IMR-90 (cell line): ENCODE measurements around the gene RNF212.

Experiments used
- CEBPB ChIP-seq: IDR thresholded peaks from 2 replicates; pipeline ENCODE4 v1.6.1; 2012; ENCODE audit warnings: low read depth, low read length, improper control_type of control experiment
- CHD1 ChIP-seq: IDR thresholded peaks from 2 replicates; pipeline ENCODE4 v1.6.1; 2012; ENCODE audit warnings: low read depth, low read length, improper control_type of control experiment
- FOS ChIP-seq: fragments of 150-350 bp; IDR thresholded peaks from 2 replicates; pipeline ENCODE4 v1.6.1; 2016; ENCODE audit warnings: low read depth, low read length
- NFE2L2 ChIP-seq: fragments of 150-350 bp; IDR thresholded peaks from 2 replicates; pipeline ENCODE4 v1.6.1; 2016; ENCODE audit warnings: low read depth, mild to moderate bottlenecking, low read length
- POLR2A ChIP-seq: IDR thresholded peaks from 2 replicates; pipeline ENCODE4 v1.6.1; 2012; ENCODE audit warnings: mild to moderate bottlenecking, low read depth, low read length
- RAD21 ChIP-seq: IDR thresholded peaks from 2 replicates; pipeline ENCODE4 v1.6.1; 2012; ENCODE audit warnings: low read length, improper control_type of control experiment
- RFX5 ChIP-seq: IDR thresholded peaks from 2 replicates; pipeline ENCODE4 v1.8.0; 2012; ENCODE audit warnings: low read depth, mild to moderate bottlenecking, low read length, moderate library complexity
- SMC3 ChIP-seq: fragments of 150-350 bp; IDR thresholded peaks from 2 replicates; pipeline ENCODE4 v1.6.1; 2016; ENCODE audit warnings: low read depth, mild to moderate bottlenecking, antibody characterized with exemption, low read length, moderate library complexity
- TF ChIP-seq, protein P1 (sequence below): conservative IDR thresholded peaks from 2 replicates; pipeline ENCODE4 v1.5.1; 2012; ENCODE audit warnings: mild to moderate bottlenecking, low read depth, low read length, improper control_type of control experiment
- TF ChIP-seq, protein P2 (sequence below): fragments of 150-350 bp; IDR thresholded peaks from 2 replicates; pipeline ENCODE4 v1.6.1; 2017; ENCODE audit warnings: mild to moderate bottlenecking, antibody characterized with exemption, low read length, low read depth
- TF ChIP-seq, protein P3 (sequence below): fragments of 150-350 bp; IDR thresholded peaks from 2 replicates; pipeline ENCODE4 v1.6.1; 2016; ENCODE audit warnings: low read depth, mild to moderate bottlenecking, low read length, moderate library complexity, borderline replicate concordance

DNA sequence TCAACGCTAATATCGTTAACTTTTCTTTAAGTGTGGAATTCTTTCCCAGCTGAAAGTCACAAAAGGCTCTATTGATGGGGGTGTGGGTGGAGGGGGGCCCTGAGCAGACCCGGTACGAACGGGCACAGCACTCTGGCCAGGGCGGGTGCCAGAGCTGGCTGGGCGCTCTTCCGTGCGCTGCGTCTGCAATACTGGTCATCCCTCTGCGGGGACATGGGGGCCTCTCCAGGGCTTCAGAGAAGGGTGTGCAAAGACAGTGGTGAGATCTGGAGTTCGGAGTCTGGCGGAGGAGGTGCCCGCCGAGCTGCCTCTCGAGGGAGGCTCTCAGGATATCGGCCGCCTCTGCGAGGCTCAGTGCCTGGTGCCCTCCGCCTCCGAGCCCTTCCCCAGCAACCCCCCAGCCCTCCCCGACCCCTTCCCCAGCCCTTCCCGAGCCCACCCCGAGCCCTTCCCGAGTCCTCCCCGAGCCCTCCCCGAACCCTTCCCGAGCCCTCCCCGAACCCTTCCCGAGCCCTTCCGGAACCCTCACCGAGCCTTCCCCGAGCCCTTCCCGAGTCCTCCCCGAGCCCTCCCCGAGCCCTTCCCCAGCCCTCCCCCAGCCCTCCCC lies 67.7 kb downstream of the RNF212 start:
- TF ChIP-seq, protein P1, sequence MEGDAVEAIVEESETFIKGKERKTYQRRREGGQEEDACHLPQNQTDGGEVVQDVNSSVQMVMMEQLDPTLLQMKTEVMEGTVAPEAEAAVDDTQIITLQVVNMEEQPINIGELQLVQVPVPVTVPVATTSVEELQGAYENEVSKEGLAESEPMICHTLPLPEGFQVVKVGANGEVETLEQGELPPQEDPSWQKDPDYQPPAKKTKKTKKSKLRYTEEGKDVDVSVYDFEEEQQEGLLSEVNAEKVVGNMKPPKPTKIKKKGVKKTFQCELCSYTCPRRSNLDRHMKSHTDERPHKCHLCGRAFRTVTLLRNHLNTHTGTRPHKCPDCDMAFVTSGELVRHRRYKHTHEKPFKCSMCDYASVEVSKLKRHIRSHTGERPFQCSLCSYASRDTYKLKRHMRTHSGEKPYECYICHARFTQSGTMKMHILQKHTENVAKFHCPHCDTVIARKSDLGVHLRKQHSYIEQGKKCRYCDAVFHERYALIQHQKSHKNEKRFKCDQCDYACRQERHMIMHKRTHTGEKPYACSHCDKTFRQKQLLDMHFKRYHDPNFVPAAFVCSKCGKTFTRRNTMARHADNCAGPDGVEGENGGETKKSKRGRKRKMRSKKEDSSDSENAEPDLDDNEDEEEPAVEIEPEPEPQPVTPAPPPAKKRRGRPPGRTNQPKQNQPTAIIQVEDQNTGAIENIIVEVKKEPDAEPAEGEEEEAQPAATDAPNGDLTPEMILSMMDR, result no peak
- TF ChIP-seq RAD21, result no peak
- TF ChIP-seq POLR2A, result no peak
- TF ChIP-seq NFE2L2, result no peak
- TF ChIP-seq CEBPB, result no peak
- TF ChIP-seq SMC3, result no peak
- no peak for TF ChIP-seq FOS
- no peak for TF ChIP-seq CHD1
- TF ChIP-seq, protein P2, sequence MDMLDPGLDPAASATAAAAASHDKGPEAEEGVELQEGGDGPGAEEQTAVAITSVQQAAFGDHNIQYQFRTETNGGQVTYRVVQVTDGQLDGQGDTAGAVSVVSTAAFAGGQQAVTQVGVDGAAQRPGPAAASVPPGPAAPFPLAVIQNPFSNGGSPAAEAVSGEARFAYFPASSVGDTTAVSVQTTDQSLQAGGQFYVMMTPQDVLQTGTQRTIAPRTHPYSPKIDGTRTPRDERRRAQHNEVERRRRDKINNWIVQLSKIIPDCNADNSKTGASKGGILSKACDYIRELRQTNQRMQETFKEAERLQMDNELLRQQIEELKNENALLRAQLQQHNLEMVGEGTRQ, result no peak
- TF ChIP-seq, protein P3, sequence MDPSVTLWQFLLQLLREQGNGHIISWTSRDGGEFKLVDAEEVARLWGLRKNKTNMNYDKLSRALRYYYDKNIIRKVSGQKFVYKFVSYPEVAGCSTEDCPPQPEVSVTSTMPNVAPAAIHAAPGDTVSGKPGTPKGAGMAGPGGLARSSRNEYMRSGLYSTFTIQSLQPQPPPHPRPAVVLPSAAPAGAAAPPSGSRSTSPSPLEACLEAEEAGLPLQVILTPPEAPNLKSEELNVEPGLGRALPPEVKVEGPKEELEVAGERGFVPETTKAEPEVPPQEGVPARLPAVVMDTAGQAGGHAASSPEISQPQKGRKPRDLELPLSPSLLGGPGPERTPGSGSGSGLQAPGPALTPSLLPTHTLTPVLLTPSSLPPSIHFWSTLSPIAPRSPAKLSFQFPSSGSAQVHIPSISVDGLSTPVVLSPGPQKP, result no peak
- no peak for TF ChIP-seq RFX5
